ENCODE measurements around the gene PRDM5. TPM values are rescaled to one million over a fixed set of nuclear protein-coding genes. Genes with fewer than 3 reads are reported as not detected.

PRDM5 gene
- total RNA-seq, 1 experiment from 2014 or later, result 5.1 TPM

GRCh38 chr4:120864969-120865368, 57.6 kb downstream of the PRDM5 start:
- H3K79me2 ChIP-seq (ENCODE audit: insufficient read depth, low read length), result no peaks in the 10 kb centered on the region
- H3K36me3 ChIP-seq (ENCODE audit: control insufficient read depth in 1 of 2, insufficient read depth in 2 of 2, low read length in 2 of 2), result no peaks in the 10 kb centered on the region
- H3K9ac ChIP-seq (ENCODE audit: low read length), result no peak overlapping the region
- ChIA-PET POLR2A (no interaction called here), RAD21 (ENCODE audit: low non-redundant PET in 1 of 2, low total read pairs in 2 of 2, uncharacterized antibody in 2 of 2, unreplicated experiment in 2 of 2) (no interaction called here), CTCF (no interaction called here)
- no peak for DNase-seq (ENCODE audit: low read depth, low spot score)
- intact Hi-C loops (cut with micrococcal nuclease), result no loop called here
- no peaks in the 10 kb centered on the region for H3K9me3 ChIP-seq (ENCODE audit: control insufficient read depth in 1 of 2, insufficient read depth in 1 of 2, low read depth in 1 of 2, low read length in 2 of 2)
- H2AFZ ChIP-seq (ENCODE audit: low read depth, low read length, poor library complexity, severe bottlenecking), result no peak overlapping the region
- H3K27ac ChIP-seq (ENCODE audit: low read depth, low read length), result no peak overlapping the region
- ATAC-seq, result no peak
- no peaks in the 10 kb centered on the region for H3K4me1 ChIP-seq (ENCODE audit: control insufficient read depth in 1 of 2, insufficient read depth in 2 of 2, low read length in 2 of 2)
- no peaks in the 10 kb centered on the region for H4K20me1 ChIP-seq (ENCODE audit: insufficient read depth)
- no peak overlapping the region for H3K4me3 ChIP-seq (replicated peaks in 1 of 2; ENCODE audit: low read depth in 1 of 2, low read length in 2 of 2)
- no TSS peak for BruUV-seq (replicated peaks)
- H3K9me2 ChIP-seq (ENCODE audit: insufficient read depth), result no peaks in the 10 kb centered on the region
- no peak overlapping the region for H3K4me2 ChIP-seq (ENCODE audit: low read length)
- H3K27me3 ChIP-seq (ENCODE audit: insufficient read depth, low read length), result no peaks in the 10 kb centered on the region
- TF ChIP-seq YY1 (IDR thresholded peaks at IDR 0.05; ENCODE audit: extremely low read depth, insufficient replicate concordance, low read depth, low read length), result no peak
- no peak for TF ChIP-seq SP1 (IDR thresholded peaks at IDR 0.05; ENCODE audit: low read depth)
- no peak for TF ChIP-seq ZNF274 (IDR thresholded peaks at IDR 0.05; ENCODE audit: low read depth, low read length)
- TF ChIP-seq CEBPB (IDR thresholded peaks at IDR 0.05; ENCODE audit: low read depth), result no peak
- no peak for TF ChIP-seq TCF7L2 (IDR thresholded peaks at IDR 0.05; ENCODE audit: borderline replicate concordance, extremely low read depth, insufficient read depth, insufficient read length)
- TF ChIP-seq CBX3 (IDR thresholded peaks at IDR 0.05; ENCODE audit: low read depth), result no peak
- no peak for TF ChIP-seq REST (IDR thresholded peaks at IDR 0.05; ENCODE audit: low read depth)
- no peak for TF ChIP-seq SRF (IDR thresholded peaks at IDR 0.05; ENCODE audit: low read depth)
- TF ChIP-seq EZH2 (IDR thresholded peaks at IDR 0.05), result no peak
- TF ChIP-seq POLR2A (IDR thresholded peaks at IDR 0.05; ENCODE audit: borderline replicate concordance, extremely low read depth, insufficient read depth, insufficient read length), result no peak
- no peak for TF ChIP-seq EZH2phosphoT487 (IDR thresholded peaks at IDR 0.05; ENCODE audit: borderline replicate concordance)
